OCI-LY3 (cell line): ENCODE measurements around the gene CD160.
"Not testable (repeated sequence)": the region's sequence is repeated elsewhere in the genome, so short reads cannot be mapped to it uniquely, and the experiment has no call there.

Experiments
- H2AFZ ChIP-seq: fragments of 200-600, 300-600 bp; shearing (Covaris generic); 2 replicates; pipeline ENCODE4 v1.6.0; 2014; ENCODE audit warnings: antibody characterized with exemption, low read depth, low read length
- H3K27ac ChIP-seq: fragments of 200-600, 300-600 bp; sonication (generic); 2 replicates; pipeline ENCODE4 v1.5.1; 2014; ENCODE audit warnings: mild to moderate bottlenecking, low read length, moderate library complexity, mixed read lengths
- H3K27me3 ChIP-seq: fragments of 200-600, 300-600 bp; sonication (generic); 2 replicates; pipeline ENCODE4 v1.6.1; 2014; ENCODE audit warnings: low read depth, low read length, mixed read lengths
- H3K36me3 ChIP-seq: fragments of 200-600, 300-600 bp; sonication (generic); replicated peaks from 2 replicates; pipeline ENCODE3; 2014; ENCODE audit warnings: low read depth, low read length, mixed read lengths
- H3K4me1 ChIP-seq: fragments of 300-600, 200-600 bp; sonication (generic); 2 replicates; pipeline ENCODE4 v1.6.1; 2014; ENCODE audit warnings: low read length, mixed read lengths
- H3K4me2 ChIP-seq: fragments of 200-600, 300-600 bp; sonication (generic); 2 replicates; pipeline ENCODE4 v1.6.1; 2014; ENCODE audit warnings: low read length, mixed read lengths
- H3K4me3 ChIP-seq: fragments of 300-600, 200-600 bp; sonication (generic); 2 replicates; pipeline ENCODE4 v1.5.1; 2014; ENCODE audit warnings: antibody characterized with exemption, mild to moderate bottlenecking, low read length, moderate library complexity
- H3K79me2 ChIP-seq: fragments of 300-600, 200-600 bp; shearing (Covaris generic); 2 replicates; pipeline ENCODE4 v1.6.1; 2014; ENCODE audit warnings: mild to moderate bottlenecking, low read length, mixed read lengths
- H3K9ac ChIP-seq: fragments of 300-600, 200-600 bp; shearing (Covaris generic); 2 replicates; pipeline ENCODE4 v1.6.0; 2014; ENCODE audit warnings: mild to moderate bottlenecking, low read length, moderate library complexity
- H3K9me3 ChIP-seq: fragments of 200-600, 300-600 bp; shearing (Covaris generic); 2 replicates; pipeline ENCODE4 v1.6.1; 2014; ENCODE audit warnings: low read length, mixed read lengths; ENCODE audit not compliant: insufficient read depth
- H4K20me1 ChIP-seq: fragments of 200-600, 300-600 bp; sonication (generic); 2 replicates; pipeline ENCODE4 v1.6.1; 2016; ENCODE audit warnings: low read length, mixed read lengths; ENCODE audit not compliant: insufficient read depth
- CTCF ChIP-seq: fragments of 200-600, 300-600 bp; sonication (generic); IDR thresholded peaks from 2 replicates; pipeline ENCODE4 v1.5.1; 2014; ENCODE audit warnings: antibody characterized with exemption, low read length, low read depth
- EZH2phosphoT487 ChIP-seq: fragments of 200-600 bp; shearing (Covaris generic); IDR thresholded peaks from 2 replicates; pipeline ENCODE4 v1.6.1; 2018; ENCODE audit warnings: antibody characterized with exemption, mixed run types, low read depth

Gene CD160

DNA sequence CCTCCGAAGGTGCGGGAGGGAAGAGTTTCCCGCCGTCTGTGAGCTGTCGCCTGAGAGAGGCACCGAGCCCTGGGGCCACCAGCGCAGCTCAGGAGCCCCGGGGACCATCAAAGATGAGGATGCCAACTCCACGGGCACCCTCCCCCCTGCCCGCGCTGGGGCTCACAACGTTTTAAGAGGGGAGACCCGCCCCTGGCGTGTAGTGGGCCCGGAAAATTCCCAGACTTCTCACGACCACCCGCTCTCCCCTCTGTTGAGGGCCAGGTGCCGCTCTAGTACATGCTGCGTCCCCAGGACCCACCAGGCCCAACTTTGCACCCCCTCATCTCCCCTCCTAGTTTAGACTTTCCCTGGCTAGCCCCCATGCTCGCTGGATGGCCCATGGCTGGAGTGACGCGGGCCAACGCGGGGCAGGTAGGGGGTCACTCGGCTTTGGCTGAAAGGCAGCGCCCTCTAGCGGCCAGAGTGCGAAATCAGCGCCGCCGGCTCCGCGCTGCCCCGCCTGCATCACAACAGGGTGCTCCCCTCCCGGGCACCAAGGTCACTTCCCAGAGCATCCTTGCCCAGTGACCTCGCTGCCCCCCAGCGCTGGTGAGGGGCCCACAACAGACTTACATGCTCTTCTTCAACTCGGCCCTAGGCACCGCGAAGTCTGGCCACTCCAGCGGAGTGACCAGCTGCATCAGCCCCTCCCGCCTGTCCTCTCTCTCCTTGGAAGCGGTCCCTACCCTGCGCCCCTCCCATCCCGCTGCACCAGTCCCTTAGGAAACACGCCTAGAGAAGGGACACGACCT lies 1.8 kb downstream of the CD160 start:
- peak overlapping the region; percentile 20; the same call in 1 of the 2 replicates for H2AFZ ChIP-seq
- H4K20me1 ChIP-seq, result no peaks in the 10 kb centered on the region
- no peaks in the 10 kb centered on the region for H3K36me3 ChIP-seq
- peak overlapping the region; percentile 60 for H3K4me2 ChIP-seq
- TF ChIP-seq EZH2phosphoT487, result no peak
- TF ChIP-seq CTCF, result peak; percentile 96
- no peaks in the 10 kb centered on the region for H3K79me2 ChIP-seq
- peaks cover 5% of the 10 kb centered on the region for H3K4me1 ChIP-seq
- H3K27ac ChIP-seq, result no peak overlapping the region
- no peaks in the 10 kb centered on the region for H3K9me3 ChIP-seq
- H3K4me3 ChIP-seq, result peak overlapping the region; percentile 59
- H3K27me3 ChIP-seq, result peaks cover 9% of the 10 kb centered on the region
- no peak overlapping the region for H3K9ac ChIP-seq

- H3K4me1 ChIP-seq, H3K4me2 ChIP-seq, H3K4me3 ChIP-seq, H3K9me3 ChIP-seq, H3K9ac ChIP-seq, H3K79me2 ChIP-seq, H4K20me1 ChIP-seq, H3K36me3 ChIP-seq, H2AFZ ChIP-seq, H3K27me3 ChIP-seq, H3K27ac ChIP-seq: not testable (repeated sequence)
Measured at GRCh38 chr1:145726193-145726592, 6.9 kb downstream of the CD160 start.

GRCh38 chr1:145729196-145729595 lies 9.9 kb downstream of the CD160 start:
- TF ChIP-seq EZH2phosphoT487, result no peak
- TF ChIP-seq CTCF, result no peak
- H3K9ac ChIP-seq, result no peak overlapping the region
- no peak overlapping the region for H3K4me2 ChIP-seq
- H3K27ac ChIP-seq, result no peak overlapping the region
- no peaks in the 10 kb centered on the region for H3K27me3 ChIP-seq
- peaks cover 2% of the 10 kb centered on the region for H3K36me3 ChIP-seq
- H3K4me1 ChIP-seq, result no peaks in the 10 kb centered on the region
- no peaks in the 10 kb centered on the region for H4K20me1 ChIP-seq
- no peaks in the 10 kb centered on the region for H3K79me2 ChIP-seq
- H2AFZ ChIP-seq, result no peak overlapping the region
- H3K4me3 ChIP-seq, result no peak overlapping the region
- no peaks in the 10 kb centered on the region for H3K9me3 ChIP-seq

DNA sequence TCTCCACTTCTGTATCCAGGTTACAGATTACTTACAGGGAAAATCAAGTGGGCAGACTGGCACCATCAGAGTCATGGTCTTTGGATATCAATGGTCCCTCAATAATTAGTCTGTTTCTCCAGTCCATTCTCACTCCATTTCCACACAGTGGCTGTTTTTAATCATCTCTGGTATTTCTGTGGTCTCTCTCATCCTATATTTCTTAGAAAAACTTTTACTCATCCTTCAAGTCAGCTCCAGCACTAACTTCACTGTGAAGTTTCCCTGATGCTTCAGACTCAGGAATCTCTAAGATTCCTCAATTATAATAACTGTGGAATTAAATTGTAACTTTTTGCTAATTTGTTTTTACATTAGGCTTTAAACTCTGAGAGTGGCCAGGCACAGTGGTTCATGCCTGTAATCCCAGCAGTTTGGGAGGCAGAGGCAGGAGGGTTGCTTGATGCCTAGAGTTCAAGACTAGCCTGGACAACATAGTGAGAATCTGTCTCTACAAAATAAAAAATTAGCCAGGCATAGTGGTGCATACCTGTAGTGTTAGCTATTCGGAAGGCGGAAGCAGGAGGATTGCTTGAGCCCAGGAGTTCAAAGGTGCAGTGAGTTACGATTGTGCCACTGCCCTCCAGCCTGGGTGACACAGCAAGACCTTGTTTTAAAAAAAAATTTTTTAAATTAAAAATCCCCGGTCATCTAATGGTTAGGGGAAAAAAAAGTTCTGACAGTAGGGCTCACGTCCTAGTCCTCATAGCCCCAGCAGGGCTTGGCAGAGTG lies 10.6 kb downstream of the CD160 start:
- H3K79me2 ChIP-seq, result no peaks in the 10 kb centered on the region
- no peak overlapping the region for H3K27ac ChIP-seq
- no peak overlapping the region for H3K9ac ChIP-seq
- H3K4me3 ChIP-seq, result no peak overlapping the region
- H3K4me1 ChIP-seq, result no peaks in the 10 kb centered on the region
- H4K20me1 ChIP-seq, result no peaks in the 10 kb centered on the region
- no peaks in the 10 kb centered on the region for H3K27me3 ChIP-seq
- no peak overlapping the region for H2AFZ ChIP-seq
- H3K36me3 ChIP-seq, result peaks cover 2% of the 10 kb centered on the region
- no peaks in the 10 kb centered on the region for H3K9me3 ChIP-seq
- TF ChIP-seq EZH2phosphoT487 (no peak), CTCF (no peak)
- H3K4me2 ChIP-seq, result no peak overlapping the region
